ENCODE data around the gene CCS. TPM values are rescaled to one million over a fixed set of nuclear protein-coding genes. Genes with fewer than 3 reads are reported as not detected.

Gene CCS
- total RNA-seq, 1 donor = 28.3 TPM

DNA sequence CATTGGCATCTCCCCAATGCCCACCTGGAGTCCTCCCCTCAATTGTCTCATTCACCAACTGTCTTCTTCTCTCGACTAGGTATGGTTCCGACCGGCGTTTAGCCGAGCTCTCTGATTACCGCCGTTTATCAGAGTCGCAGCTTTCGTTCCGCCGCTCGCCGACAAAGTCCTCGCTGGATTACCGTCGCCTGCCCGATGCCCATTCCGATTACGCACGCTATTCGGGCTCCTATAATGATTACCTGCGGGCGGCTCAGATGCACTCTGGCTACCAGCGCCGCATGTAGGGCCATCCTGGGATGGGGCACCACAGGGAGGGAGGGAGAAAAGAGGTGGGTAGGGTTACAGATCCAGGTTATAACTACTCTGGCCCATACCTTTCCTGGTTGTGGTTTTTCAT is 33.4 kb downstream of the CCS start:
- no peak overlapping the region for H3K4me3 ChIP-seq (ENCODE audit: low read depth, low read length)
- TF ChIP-seq, protein P1, sequence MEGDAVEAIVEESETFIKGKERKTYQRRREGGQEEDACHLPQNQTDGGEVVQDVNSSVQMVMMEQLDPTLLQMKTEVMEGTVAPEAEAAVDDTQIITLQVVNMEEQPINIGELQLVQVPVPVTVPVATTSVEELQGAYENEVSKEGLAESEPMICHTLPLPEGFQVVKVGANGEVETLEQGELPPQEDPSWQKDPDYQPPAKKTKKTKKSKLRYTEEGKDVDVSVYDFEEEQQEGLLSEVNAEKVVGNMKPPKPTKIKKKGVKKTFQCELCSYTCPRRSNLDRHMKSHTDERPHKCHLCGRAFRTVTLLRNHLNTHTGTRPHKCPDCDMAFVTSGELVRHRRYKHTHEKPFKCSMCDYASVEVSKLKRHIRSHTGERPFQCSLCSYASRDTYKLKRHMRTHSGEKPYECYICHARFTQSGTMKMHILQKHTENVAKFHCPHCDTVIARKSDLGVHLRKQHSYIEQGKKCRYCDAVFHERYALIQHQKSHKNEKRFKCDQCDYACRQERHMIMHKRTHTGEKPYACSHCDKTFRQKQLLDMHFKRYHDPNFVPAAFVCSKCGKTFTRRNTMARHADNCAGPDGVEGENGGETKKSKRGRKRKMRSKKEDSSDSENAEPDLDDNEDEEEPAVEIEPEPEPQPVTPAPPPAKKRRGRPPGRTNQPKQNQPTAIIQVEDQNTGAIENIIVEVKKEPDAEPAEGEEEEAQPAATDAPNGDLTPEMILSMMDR (IDR thresholded peaks at IDR 0.05; ENCODE audit: insufficient read depth, low read length) = no peak
- no peak for DNase-seq (ENCODE audit: low read depth)

DNA sequence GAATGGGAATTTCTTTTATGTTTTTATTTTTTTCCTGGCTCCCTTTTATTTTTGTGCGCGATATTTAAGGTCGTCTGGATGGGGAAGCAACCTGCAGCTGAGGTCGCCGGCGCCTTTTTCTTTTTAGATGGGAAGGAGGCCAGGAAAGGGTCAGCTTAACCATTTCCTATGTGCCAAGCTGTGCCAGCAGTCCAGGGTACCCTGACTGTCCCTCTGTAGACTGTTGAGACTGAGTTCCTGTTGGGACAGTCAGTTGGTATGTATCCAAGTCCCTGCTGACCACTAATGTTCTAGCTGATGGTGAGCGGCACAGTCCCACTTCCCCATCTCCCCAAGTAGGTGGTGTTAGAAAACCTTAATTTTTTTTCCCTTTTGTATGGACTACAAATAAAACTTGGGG is 33.9 kb downstream of the CCS start:
- H3K4me3 ChIP-seq (ENCODE audit: low read depth, low read length) = no peak overlapping the region
- no peak for DNase-seq (ENCODE audit: low read depth)
- TF ChIP-seq, protein P1 (IDR thresholded peaks at IDR 0.05; ENCODE audit: insufficient read depth, low read length) = no peak

DNA sequence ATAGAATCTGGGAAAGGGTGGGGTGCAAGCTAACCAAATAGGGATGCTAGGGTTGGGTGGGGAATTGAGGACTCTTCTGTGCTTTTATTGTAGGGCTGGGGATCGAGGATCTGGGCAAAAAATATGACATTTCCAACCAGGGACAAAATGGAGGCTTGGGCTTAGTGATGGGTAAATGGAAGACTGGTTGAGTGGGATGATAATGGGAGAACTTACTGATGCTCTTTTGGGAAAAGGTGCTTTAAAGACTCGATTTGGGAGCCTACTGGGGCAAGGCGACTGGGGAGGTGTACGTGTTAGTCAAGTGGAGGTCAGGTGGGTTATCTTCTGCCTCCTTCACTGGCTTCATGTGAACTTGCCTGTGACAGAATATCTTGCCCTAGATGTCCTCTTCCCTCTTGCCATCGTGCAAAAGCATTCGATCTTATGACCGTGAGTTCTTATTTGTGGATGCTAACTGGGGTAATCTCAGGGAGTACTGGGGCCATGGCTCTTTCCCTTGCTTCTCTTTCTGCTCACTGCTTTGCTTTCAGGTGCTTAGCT is 35.1 kb downstream of the CCS start:
- no peak overlapping the region for H3K4me3 ChIP-seq (ENCODE audit: low read depth, low read length)
- DNase-seq (ENCODE audit: low read depth) = no peak
- TF ChIP-seq, protein P1 (IDR thresholded peaks at IDR 0.05; ENCODE audit: insufficient read depth, low read length) = no peak

DNA sequence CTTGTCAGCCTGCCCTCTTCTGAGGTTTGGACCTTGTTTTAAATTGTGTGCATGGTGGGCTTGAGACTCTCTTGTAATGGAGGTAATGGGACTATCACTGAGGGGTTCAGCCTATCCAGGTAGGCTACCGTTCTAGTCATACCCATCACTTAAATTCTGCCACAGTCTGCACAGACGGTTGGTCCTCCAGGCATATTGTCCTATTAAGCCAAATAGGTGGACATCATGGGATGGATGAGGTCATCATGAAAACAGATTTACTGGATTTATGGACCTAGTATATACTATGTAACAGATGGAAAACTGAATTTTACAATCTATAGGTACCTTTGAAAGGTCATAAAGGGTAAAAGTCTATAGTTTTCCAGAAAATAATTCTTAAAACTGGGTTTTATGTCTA is 36.4 kb downstream of the CCS start:
- no peak overlapping the region for H3K4me3 ChIP-seq (ENCODE audit: low read depth, low read length)
- no peak for DNase-seq (ENCODE audit: low read depth)
- TF ChIP-seq, protein P1 (IDR thresholded peaks at IDR 0.05; ENCODE audit: insufficient read depth, low read length) = no peak

DNA sequence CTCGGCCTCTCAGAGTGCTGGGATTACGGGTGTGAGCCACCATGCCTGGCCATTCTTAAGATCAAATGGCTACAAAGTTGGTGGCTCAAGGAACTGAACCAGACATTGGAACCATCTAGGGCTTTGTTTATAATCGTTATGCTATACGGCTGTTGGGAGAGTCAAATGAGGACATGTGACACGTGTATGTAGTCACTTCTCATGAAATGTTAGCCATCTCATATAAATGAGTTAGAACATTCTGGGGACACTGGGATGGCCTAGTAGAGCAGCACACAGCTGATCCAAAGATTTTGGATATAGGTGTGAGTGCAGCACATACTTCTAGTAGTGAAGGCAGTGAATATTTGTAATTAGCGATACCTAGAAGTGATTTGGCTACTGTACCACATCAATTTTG is 38.9 kb downstream of the CCS start:
- no peak for DNase-seq (ENCODE audit: low read depth)
- no peak overlapping the region for H3K4me3 ChIP-seq (ENCODE audit: low read depth, low read length)
- TF ChIP-seq, protein P1 (IDR thresholded peaks at IDR 0.05; ENCODE audit: insufficient read depth, low read length) = no peak

DNA sequence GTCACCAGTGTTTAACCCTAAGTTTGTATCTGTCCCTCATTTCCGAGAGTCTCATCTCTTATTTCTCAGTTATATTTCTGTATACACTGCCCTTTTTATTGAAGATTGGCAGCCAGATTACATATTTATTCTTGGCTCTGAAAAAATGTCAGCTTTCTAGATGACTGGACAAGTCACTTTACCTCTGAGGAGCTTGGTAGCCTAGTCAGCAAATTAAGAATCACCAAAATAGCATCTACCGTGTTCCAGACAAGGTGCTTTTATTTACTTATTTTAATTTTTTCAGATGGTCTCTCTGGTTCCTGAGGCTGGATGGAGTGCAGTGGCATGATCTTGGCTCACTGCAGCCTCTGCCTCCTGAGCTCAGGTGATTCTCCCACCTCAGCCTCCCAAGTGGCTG is 40.0 kb downstream of the CCS start:
- TF ChIP-seq, protein P1 (IDR thresholded peaks at IDR 0.05; ENCODE audit: insufficient read depth, low read length) = no peak
- H3K4me3 ChIP-seq (ENCODE audit: low read depth, low read length) = no peak overlapping the region
- DNase-seq (ENCODE audit: low read depth) = no peak

DNA sequence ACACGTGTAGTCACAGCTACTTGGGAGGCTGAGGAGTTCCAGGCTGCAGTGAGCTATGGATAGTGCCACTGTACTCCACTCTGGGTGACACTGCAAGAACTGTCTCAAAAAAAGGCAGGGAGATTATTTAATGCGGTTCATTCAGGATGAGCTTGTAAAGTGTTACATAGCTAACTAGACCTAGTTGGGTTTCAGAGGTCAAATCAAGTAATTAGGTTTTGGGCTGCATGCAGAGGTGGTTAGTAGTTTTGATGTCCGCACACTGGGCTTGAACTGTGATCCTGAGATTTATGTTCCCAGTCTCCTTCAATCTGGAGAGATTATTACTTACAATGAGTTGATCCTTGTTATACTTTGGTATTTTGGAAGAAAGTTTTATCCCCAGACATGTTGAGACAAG is 43.4 kb downstream of the CCS start:
- DNase-seq (ENCODE audit: low read depth) = no peak
- TF ChIP-seq, protein P1 (IDR thresholded peaks at IDR 0.05; ENCODE audit: insufficient read depth, low read length) = no peak
- H3K4me3 ChIP-seq (ENCODE audit: low read depth, low read length) = no peak overlapping the region
